ENCODE data around the gene ZSCAN5B. TPM values are rescaled to one million over a fixed set of nuclear protein-coding genes. Genes with fewer than 3 reads are reported as not detected.
A peak's percentile ranks its signal among the peaks of the same experiment; 100 is the strongest.

Gene ZSCAN5B
- total and polyA plus RNA-seq, 2 of the 13 experiments (the other 11 are each of a cell fraction or from before 2014, with no cell fraction given): not detected

DNA sequence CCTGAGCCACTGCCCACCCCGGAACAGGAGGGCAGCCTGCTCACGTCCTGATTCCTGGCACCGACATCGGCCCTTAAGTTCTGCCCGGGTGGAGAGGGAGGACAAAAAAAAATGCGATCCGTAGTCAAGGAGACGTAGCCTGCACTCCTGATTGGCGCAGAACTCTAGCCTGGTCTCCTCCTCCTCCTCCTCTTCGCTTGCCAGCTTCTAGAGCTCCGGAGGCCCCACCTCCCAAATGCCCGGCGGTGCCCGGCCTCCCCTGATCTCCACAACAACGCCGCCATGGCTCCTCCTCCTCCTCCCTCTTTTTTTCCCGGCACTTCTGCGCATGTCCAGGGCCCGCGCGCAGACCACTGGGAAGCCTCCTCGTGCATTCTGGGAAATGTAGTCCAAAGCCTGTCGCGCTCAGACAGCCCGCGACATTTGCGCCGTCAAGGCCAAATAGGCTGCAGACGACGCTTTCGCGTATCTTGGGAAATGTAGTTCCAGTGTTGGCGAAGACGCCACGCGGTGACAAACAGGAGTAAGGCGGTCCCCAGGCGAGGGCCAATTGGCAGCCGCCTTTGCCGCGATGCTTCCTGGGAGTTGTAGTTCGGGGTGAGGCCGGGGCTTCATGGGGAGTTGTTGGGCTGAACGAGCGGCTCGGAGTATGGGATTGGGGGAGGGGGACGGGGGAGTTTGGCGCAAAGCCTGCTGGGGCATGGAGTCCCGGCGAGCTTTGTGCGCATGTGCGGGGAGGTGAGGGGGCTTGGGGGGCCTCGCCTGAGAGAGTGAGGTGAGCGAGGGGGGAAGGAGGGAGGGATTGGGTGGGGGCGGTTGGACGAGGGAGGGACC, 56.8 kb downstream of the ZSCAN5B start, which contains the start of gene ZNF444 (continued):
- TF ChIP-seq, protein P1, sequence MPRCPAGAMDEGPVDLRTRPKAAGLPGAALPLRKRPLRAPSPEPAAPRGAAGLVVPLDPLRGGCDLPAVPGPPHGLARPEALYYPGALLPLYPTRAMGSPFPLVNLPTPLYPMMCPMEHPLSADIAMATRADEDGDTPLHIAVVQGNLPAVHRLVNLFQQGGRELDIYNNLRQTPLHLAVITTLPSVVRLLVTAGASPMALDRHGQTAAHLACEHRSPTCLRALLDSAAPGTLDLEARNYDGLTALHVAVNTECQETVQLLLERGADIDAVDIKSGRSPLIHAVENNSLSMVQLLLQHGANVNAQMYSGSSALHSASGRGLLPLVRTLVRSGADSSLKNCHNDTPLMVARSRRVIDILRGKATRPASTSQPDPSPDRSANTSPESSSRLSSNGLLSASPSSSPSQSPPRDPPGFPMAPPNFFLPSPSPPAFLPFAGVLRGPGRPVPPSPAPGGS (CRISPR knock-in tag; IDR thresholded peaks at IDR 0.05): no peak
- TF ChIP-seq, protein P2, sequence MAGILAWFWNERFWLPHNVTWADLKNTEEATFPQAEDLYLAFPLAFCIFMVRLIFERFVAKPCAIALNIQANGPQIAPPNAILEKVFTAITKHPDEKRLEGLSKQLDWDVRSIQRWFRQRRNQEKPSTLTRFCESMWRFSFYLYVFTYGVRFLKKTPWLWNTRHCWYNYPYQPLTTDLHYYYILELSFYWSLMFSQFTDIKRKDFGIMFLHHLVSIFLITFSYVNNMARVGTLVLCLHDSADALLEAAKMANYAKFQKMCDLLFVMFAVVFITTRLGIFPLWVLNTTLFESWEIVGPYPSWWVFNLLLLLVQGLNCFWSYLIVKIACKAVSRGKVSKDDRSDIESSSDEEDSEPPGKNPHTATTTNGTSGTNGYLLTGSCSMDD (CRISPR knock-in tag; IDR thresholded peaks at IDR 0.05): no peak
- TF ChIP-seq DR1 (CRISPR knock-in tag; IDR thresholded peaks at IDR 0.05) (0 out of 2 replicates have a peak, but pooled peaks have one; percentile 28), ZFP36L2 (CRISPR knock-in tag; IDR thresholded peaks at IDR 0.05) (no peak), ZNF615 (CRISPR knock-in tag; IDR thresholded peaks at IDR 0.05; ENCODE audit: borderline replicate concordance) (no peak), ZNF124 (CRISPR knock-in tag; IDR thresholded peaks at IDR 0.05) (peak; percentile 19; the same call in 1 of the 2 replicates), TBL1XR1 (IDR thresholded peaks at IDR 0.05; ENCODE audit: borderline replicate concordance, low read length, partially characterized antibody) (peak; percentile 65), MIER2 (CRISPR knock-in tag; IDR thresholded peaks at IDR 0.05) (no peak; the same call in 1 of the 2 replicates), RBAK (CRISPR knock-in tag; IDR thresholded peaks at IDR 0.05) (no peak), NR2C2 (CRISPR knock-in tag; IDR thresholded peaks at IDR 0.05; ENCODE audit: borderline replicate concordance) (peak; percentile 88), PHF20 (CRISPR knock-in tag; IDR thresholded peaks at IDR 0.05) (peak; percentile 53; the same call in 1 of the 2 replicates), ZNF468 (CRISPR knock-in tag; IDR thresholded peaks at IDR 0.05) (no peak)
- TF ChIP-seq, protein P3, sequence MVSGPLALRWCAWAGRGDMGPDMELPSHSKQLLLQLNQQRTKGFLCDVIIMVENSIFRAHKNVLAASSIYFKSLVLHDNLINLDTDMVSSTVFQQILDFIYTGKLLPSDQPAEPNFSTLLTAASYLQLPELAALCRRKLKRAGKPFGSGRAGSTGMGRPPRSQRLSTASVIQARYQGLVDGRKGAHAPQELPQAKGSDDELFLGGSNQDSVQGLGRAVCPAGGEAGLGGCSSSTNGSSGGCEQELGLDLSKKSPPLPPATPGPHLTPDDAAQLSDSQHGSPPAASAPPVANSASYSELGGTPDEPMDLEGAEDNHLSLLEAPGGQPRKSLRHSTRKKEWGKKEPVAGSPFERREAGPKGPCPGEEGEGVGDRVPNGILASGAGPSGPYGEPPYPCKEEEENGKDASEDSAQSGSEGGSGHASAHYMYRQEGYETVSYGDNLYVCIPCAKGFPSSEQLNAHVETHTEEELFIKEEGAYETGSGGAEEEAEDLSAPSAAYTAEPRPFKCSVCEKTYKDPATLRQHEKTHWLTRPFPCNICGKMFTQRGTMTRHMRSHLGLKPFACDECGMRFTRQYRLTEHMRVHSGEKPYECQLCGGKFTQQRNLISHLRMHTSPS (CRISPR knock-in tag; IDR thresholded peaks at IDR 0.05; ENCODE audit: low read depth): peak; percentile 88; the same call in 1 of the 2 replicates
- TF ChIP-seq, protein P4, sequence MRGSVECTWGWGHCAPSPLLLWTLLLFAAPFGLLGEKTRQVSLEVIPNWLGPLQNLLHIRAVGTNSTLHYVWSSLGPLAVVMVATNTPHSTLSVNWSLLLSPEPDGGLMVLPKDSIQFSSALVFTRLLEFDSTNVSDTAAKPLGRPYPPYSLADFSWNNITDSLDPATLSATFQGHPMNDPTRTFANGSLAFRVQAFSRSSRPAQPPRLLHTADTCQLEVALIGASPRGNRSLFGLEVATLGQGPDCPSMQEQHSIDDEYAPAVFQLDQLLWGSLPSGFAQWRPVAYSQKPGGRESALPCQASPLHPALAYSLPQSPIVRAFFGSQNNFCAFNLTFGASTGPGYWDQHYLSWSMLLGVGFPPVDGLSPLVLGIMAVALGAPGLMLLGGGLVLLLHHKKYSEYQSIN (CRISPR knock-in tag; IDR thresholded peaks at IDR 0.05; ENCODE audit: borderline replicate concordance): no peak
- TF ChIP-seq, protein P5, sequence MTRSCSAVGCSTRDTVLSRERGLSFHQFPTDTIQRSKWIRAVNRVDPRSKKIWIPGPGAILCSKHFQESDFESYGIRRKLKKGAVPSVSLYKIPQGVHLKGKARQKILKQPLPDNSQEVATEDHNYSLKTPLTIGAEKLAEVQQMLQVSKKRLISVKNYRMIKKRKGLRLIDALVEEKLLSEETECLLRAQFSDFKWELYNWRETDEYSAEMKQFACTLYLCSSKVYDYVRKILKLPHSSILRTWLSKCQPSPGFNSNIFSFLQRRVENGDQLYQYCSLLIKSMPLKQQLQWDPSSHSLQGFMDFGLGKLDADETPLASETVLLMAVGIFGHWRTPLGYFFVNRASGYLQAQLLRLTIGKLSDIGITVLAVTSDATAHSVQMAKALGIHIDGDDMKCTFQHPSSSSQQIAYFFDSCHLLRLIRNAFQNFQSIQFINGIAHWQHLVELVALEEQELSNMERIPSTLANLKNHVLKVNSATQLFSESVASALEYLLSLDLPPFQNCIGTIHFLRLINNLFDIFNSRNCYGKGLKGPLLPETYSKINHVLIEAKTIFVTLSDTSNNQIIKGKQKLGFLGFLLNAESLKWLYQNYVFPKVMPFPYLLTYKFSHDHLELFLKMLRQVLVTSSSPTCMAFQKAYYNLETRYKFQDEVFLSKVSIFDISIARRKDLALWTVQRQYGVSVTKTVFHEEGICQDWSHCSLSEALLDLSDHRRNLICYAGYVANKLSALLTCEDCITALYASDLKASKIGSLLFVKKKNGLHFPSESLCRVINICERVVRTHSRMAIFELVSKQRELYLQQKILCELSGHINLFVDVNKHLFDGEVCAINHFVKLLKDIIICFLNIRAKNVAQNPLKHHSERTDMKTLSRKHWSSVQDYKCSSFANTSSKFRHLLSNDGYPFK (CRISPR knock-in tag; IDR thresholded peaks at IDR 0.05; ENCODE audit: borderline replicate concordance): peak; percentile 82; the same call in 1 of the 2 replicates
- TF ChIP-seq, protein P6, sequence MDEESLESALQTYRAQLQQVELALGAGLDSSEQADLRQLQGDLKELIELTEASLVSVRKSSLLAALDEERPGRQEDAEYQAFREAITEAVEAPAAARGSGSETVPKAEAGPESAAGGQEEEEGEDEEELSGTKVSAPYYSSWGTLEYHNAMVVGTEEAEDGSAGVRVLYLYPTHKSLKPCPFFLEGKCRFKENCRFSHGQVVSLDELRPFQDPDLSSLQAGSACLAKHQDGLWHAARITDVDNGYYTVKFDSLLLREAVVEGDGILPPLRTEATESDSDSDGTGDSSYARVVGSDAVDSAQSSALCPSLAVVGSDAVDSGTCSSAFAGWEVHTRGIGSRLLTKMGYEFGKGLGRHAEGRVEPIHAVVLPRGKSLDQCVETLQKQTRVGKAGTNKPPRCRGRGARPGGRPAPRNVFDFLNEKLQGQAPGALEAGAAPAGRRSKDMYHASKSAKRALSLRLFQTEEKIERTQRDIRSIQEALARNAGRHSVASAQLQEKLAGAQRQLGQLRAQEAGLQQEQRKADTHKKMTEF (CRISPR knock-in tag; IDR thresholded peaks at IDR 0.05): peak; percentile 49
- TF ChIP-seq, protein P7, sequence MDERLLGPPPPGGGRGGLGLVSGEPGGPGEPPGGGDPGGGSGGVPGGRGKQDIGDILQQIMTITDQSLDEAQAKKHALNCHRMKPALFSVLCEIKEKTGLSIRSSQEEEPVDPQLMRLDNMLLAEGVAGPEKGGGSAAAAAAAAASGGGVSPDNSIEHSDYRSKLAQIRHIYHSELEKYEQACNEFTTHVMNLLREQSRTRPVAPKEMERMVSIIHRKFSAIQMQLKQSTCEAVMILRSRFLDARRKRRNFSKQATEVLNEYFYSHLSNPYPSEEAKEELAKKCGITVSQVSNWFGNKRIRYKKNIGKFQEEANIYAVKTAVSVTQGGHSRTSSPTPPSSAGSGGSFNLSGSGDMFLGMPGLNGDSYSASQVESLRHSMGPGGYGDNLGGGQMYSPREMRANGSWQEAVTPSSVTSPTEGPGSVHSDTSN (CRISPR knock-in tag; IDR thresholded peaks at IDR 0.05): no peak
